ENCODE measurements around the gene ANKH.
"Not testable (repeated sequence)": the region's sequence is repeated elsewhere in the genome, so short reads cannot be mapped to it uniquely, and the experiment has no call there.

ANKH gene

DNA sequence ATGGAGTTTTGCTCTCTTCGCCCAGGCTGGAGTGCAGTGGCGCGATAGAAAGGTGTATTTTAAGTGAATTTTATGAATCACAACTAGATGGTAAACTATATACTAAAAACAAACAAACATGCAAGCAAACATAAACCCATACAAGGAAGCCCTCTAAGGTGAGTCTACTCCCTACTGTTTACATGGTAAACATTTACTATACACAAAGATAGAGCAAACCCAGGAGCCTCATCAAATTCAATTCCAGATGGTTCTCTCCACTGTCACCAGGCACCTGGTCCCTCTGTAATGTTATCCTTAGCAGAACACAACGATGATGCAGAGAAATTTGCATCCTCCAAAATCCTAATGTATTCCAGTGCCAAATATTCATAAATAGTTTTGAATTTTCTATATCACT lies 17.9 kb downstream of the ANKH start:
- peaks cover 6% of the 10 kb centered on the region for H3K4me1 Mint-ChIP-seq (ENCODE audit: low read depth)
- H3K27me3 Mint-ChIP-seq (ENCODE audit: low read depth) = no peaks in the 10 kb centered on the region
- H3K4me3 Mint-ChIP-seq = no peak overlapping the region
- no peaks in the 10 kb centered on the region for H3K9me3 Mint-ChIP-seq
- no peaks in the 10 kb centered on the region for H3K36me3 Mint-ChIP-seq (ENCODE audit: low read depth)
- H3K27ac Mint-ChIP-seq = no peak overlapping the region

DNA sequence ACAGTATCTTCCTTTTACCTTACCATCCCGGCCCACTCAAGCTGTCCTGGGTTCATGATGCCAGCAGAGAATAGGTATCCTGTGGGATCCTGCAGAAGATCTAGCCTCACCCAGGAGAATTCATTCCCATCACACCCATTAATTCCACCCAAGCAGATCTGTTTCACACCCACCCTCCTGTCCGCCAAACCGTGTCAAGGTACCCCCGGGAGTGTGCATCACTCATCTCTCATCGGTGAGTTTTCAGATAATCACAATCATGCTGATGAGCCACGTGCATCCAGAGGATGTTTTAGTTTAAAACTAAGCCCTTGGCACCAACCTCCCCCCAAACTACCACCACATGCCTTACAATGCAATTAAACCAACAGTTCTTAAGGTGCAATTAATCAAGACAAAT lies 18.8 kb downstream of the ANKH start:
- H3K27me3 Mint-ChIP-seq (ENCODE audit: low read depth) = no peaks in the 10 kb centered on the region
- H3K4me1 Mint-ChIP-seq (ENCODE audit: low read depth) = peaks cover 6% of the 10 kb centered on the region
- no peak overlapping the region for H3K4me3 Mint-ChIP-seq
- H3K36me3 Mint-ChIP-seq (ENCODE audit: low read depth) = no peaks in the 10 kb centered on the region
- H3K9me3 Mint-ChIP-seq = no peaks in the 10 kb centered on the region
- H3K27ac Mint-ChIP-seq = no peak overlapping the region

- Mint-ChIP-seq H3K36me3 (ENCODE audit: low read depth) (no peaks in the 10 kb centered on the region), H3K9me3 (no peaks in the 10 kb centered on the region), H3K27ac (no peak overlapping the region), H3K4me1 (ENCODE audit: low read depth) (peaks cover 6% of the 10 kb centered on the region), H3K27me3 (ENCODE audit: low read depth) (no peaks in the 10 kb centered on the region), H3K4me3 (no peak overlapping the region)
Measured at GRCh38 chr5:14851999-14852526, 19.5 kb downstream of the ANKH start.

GRCh38 chr5:14851597-14851996 lies 20.0 kb downstream of the ANKH start:
- Mint-ChIP-seq H3K27me3 (ENCODE audit: low read depth) (no peaks in the 10 kb centered on the region), H3K4me1 (ENCODE audit: low read depth) (peaks cover 6% of the 10 kb centered on the region), H3K9me3 (no peaks in the 10 kb centered on the region), H3K27ac (no peak overlapping the region), H3K4me3 (no peak overlapping the region), H3K36me3 (ENCODE audit: low read depth) (no peaks in the 10 kb centered on the region)

GRCh38 chr5:14851050-14851419 lies 20.5 kb downstream of the ANKH start:
- H3K27ac Mint-ChIP-seq = no peak overlapping the region
- H3K4me1 Mint-ChIP-seq (ENCODE audit: low read depth) = peaks cover 6% of the 10 kb centered on the region
- H3K9me3 Mint-ChIP-seq = no peaks in the 10 kb centered on the region
- no peak overlapping the region for H3K4me3 Mint-ChIP-seq
- no peaks in the 10 kb centered on the region for H3K27me3 Mint-ChIP-seq (ENCODE audit: low read depth)
- no peaks in the 10 kb centered on the region for H3K36me3 Mint-ChIP-seq (ENCODE audit: low read depth)

GRCh38 chr5:14850419-14851049 lies 21.0 kb downstream of the ANKH start:
- no peaks in the 10 kb centered on the region for H3K9me3 Mint-ChIP-seq
- no peaks in the 10 kb centered on the region for H3K27me3 Mint-ChIP-seq (ENCODE audit: low read depth)
- no peak overlapping the region for H3K27ac Mint-ChIP-seq
- H3K4me3 Mint-ChIP-seq = no peak overlapping the region
- H3K4me1 Mint-ChIP-seq (ENCODE audit: low read depth) = peaks cover 6% of the 10 kb centered on the region
- no peaks in the 10 kb centered on the region for H3K36me3 Mint-ChIP-seq (ENCODE audit: low read depth)

DNA sequence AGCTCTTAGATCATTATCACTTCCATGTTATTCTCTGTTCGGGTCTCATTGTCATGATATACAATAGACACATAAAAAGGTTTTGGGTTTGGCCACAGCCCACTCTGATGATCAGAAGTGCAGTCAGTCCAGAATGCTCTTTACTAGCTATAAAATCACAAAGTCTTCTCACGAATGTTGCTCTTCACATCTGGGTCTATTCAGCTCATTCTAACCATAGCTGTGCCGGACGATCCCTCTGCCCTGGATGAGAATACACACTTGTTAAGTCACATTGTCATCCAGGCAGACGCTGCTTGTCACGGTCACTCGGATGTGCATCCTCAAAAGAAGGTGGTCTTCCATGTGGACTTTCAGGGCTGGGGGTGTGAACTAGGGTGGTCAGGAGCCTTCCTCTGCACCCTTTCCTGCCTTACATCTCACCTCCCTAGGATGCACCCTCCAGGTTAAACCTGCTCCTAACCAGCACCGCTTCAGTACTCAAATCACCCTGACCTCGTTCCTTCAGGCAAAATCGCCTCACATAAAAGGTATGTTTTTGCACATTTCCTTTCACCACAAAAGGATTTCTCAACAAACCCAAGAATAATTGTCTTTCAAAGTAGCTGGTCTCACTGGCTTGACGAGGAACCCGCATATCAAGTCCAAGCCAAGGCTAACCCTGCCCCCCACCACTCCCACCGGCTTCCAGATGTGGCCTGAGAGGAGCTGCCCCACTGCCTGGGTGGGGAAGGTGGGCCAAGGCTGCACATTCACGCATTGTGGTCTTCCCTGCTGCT lies 21.9 kb downstream of the ANKH start:
- H3K36me3 Mint-ChIP-seq (ENCODE audit: low read depth) = no peaks in the 10 kb centered on the region
- H3K4me1 Mint-ChIP-seq (ENCODE audit: low read depth) = peaks cover 1% of the 10 kb centered on the region
- no peaks in the 10 kb centered on the region for H3K27me3 Mint-ChIP-seq (ENCODE audit: low read depth)
- no peaks in the 10 kb centered on the region for H3K9me3 Mint-ChIP-seq
- no peak overlapping the region for H3K4me3 Mint-ChIP-seq
- no peak overlapping the region for H3K27ac Mint-ChIP-seq

DNA sequence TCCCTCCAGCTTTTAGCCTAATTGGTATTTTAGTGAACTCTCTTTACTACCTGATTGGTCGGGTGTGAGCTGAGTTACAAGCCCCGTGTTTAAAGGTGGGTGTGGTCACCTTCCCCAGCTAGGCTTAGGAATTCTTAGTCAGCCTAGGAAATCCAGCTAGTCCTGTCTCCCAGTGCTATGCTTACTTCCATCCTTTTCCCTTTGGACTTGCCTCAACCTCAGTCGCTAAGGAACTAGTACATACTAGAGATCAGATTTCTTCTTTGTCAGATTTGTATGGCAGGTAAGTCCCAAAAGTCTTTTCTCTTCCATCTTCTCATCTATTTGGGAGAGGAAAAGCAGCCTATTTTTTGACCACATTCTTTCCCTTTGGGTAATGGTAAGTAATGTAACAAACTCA lies 22.6 kb downstream of the ANKH start:
- not testable (repeated sequence) for H3K4me1 Mint-ChIP-seq (ENCODE audit: low read depth); H3K36me3 Mint-ChIP-seq (ENCODE audit: low read depth); H3K9me3 Mint-ChIP-seq; H3K27me3 Mint-ChIP-seq (ENCODE audit: low read depth); H3K27ac Mint-ChIP-seq; H3K4me3 Mint-ChIP-seq

DNA sequence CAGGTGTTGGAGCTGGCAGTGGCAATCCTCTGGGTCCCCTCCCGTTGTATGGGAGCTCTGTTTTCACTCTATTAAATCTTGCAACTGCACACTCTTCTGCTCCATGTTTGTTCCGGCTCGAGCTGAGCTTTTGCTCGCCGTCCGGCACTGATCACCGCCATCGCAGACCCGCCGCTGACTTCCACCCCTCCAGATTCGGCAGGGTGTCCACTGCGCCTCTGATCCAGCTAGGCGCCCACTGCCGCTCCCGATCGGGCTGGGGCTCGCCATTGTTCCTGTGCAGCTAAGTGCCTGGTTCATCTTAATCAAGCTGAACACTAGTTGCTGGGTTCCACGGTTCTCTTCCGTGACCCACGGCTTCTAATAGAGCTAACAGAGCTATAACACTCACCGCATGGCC lies 23.2 kb downstream of the ANKH start:
- no peaks in the 10 kb centered on the region for H3K9me3 Mint-ChIP-seq
- no peaks in the 10 kb centered on the region for H3K36me3 Mint-ChIP-seq (ENCODE audit: low read depth)
- H3K27me3 Mint-ChIP-seq (ENCODE audit: low read depth) = no peaks in the 10 kb centered on the region
- no peaks in the 10 kb centered on the region for H3K4me1 Mint-ChIP-seq (ENCODE audit: low read depth)
- H3K27ac Mint-ChIP-seq = no peak overlapping the region
- H3K4me3 Mint-ChIP-seq = no peak overlapping the region

- Mint-ChIP-seq H3K36me3 (ENCODE audit: low read depth) (no peaks in the 10 kb centered on the region), H3K4me3 (no peak overlapping the region), H3K27me3 (ENCODE audit: low read depth) (no peaks in the 10 kb centered on the region), H3K27ac (no peak overlapping the region), H3K4me1 (ENCODE audit: low read depth) (no peaks in the 10 kb centered on the region), H3K9me3 (no peaks in the 10 kb centered on the region)
Measured at GRCh38 chr5:14847471-14847870, 24.1 kb downstream of the ANKH start.

- peaks cover 6% of the 10 kb centered on the region for H3K36me3 Mint-ChIP-seq (ENCODE audit: low read depth)
Measured at GRCh38 chr5:14842117-14842516, 29.5 kb downstream of the ANKH start.

DNA sequence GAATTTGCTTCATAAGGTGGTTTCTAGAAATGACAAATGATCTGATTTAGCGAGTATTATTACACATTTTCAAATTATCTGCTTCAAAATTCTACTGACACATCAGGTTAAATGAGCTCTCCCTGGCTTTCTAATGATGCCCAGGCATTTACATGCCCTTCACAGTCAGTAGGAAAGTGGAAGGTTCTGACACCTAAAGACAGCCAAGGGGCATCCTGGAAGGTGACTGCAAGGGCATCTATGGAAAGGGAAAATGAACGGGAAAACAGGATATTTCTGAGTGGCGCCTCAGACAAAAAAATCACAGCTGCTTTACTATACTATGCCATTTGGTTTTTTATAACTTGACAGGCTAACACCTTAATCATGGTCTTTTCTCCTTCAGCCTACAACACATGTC lies 31.0 kb downstream of the ANKH start:
- no peaks in the 10 kb centered on the region for H3K27me3 Mint-ChIP-seq (ENCODE audit: low read depth)
- no peak overlapping the region for H3K4me3 Mint-ChIP-seq
- no peaks in the 10 kb centered on the region for H3K9me3 Mint-ChIP-seq
- peaks cover 7% of the 10 kb centered on the region for H3K36me3 Mint-ChIP-seq (ENCODE audit: low read depth)
- peaks cover 1% of the 10 kb centered on the region for H3K4me1 Mint-ChIP-seq (ENCODE audit: low read depth)
- no peak overlapping the region for H3K27ac Mint-ChIP-seq

More at GRCh38 chr5:14842117-14842516, 29.5 kb downstream of the ANKH start:
- no peak overlapping the region for H3K4me3 Mint-ChIP-seq
- H3K9me3 Mint-ChIP-seq = no peaks in the 10 kb centered on the region
- no peaks in the 10 kb centered on the region for H3K4me1 Mint-ChIP-seq (ENCODE audit: low read depth)
- no peaks in the 10 kb centered on the region for H3K27me3 Mint-ChIP-seq (ENCODE audit: low read depth)
- H3K27ac Mint-ChIP-seq = no peak overlapping the region

- Mint-ChIP-seq H3K4me3 (no peak overlapping the region), H3K9me3 (no peaks in the 10 kb centered on the region), H3K4me1 (ENCODE audit: low read depth) (peaks cover 1% of the 10 kb centered on the region), H3K27me3 (ENCODE audit: low read depth) (no peaks in the 10 kb centered on the region), H3K27ac (no peak overlapping the region), H3K36me3 (ENCODE audit: low read depth) (peaks cover 7% of the 10 kb centered on the region)
Measured at GRCh38 chr5:14838396-14839319, 32.9 kb downstream of the ANKH start.

DNA sequence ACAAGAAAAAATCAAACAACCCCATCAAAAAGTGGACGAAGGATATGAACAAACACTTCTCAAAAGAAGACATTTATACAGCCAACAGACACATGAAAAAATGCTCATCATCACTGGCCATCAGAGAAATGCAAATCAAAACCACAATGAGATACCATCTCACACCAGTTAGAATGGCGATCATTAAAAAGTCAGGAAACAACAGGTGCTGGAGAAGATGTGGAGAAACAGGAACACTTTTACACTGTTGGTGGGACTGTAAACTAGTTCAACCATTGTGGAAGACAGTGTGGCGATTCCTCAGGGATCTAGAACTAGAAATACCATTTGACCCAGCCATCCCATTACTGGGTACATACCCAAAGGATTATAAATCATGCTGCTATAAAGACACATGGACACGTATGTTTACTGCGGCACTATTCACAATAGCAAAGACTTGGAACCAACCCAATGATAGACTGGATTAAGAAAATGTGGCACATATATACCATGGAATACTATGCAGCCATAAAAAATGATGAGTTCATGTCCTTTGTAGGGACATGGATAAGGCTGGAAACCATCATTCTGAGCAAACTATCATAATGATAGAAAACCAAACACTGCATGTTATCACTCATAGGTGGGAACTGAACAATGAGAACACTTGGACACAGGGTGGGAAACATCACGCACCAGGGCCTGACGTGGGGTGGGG lies 34.0 kb downstream of the ANKH start:
- not testable (repeated sequence) for H3K4me1 Mint-ChIP-seq (ENCODE audit: low read depth); H3K36me3 Mint-ChIP-seq (ENCODE audit: low read depth); H3K27me3 Mint-ChIP-seq (ENCODE audit: low read depth); H3K4me3 Mint-ChIP-seq; H3K9me3 Mint-ChIP-seq; H3K27ac Mint-ChIP-seq

Measured in T-helper 1 cell treated with Interleukin-12 subunit alpha and Interleukin-12 subunit beta and Interleukin-4 antibody, amounts not matched to agents 30 μg/mL and 1 μg/mL, for 36 hours (primary cell).